GM19397 (cell line): Measurements from ENCODE around the gene RASA1.

Experiments
- ATAC-seq: cut with Tn5 transposase; IDR thresholded peaks from one replicate; pipeline ENCODE4 v1.9.1; 2021; ENCODE audit warnings: mild to moderate bottlenecking, moderate library complexity; ENCODE audit not compliant: unreplicated experiment

The RASA1 gene

DNA sequence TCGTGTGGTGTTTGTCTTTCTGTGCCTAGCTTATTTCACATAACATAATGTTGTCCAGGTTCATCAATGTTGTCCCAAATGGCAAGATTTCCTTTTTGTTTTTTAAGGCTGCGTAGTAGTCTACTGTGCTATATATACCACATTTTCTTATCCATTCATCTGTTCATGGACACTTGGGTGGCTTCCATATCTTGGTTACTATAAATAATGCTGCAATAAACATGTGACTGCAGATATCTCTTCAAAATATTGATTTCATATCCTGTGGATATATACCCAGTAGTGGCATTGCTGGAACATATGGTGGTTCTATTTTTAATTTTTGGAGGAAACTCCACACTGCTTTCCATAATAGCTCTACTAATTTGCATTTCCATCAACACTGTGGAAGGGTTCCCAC is 170.5 kb downstream of the RASA1 start:
- no peak for ATAC-seq
